HEK293 (cell line): ENCODE measurements around the gene HIPK2.

ENCODE experiments used
- CTCF ChIA-PET: fragments of 350-600 bp; formaldehyde crosslinking; extraction: SDS; loops from one replicate; lab custom pipeline; 2021; ENCODE audit warnings: antibody characterized with exemption; lab: Yijun Ruan, JAX
- POLR2A ChIA-PET: fragments of 300-600 bp; formaldehyde crosslinking; extraction: SDS; loops from one replicate; lab custom pipeline; 2020; ENCODE audit warnings: antibody characterized with exemption, inconsistent platforms; lab: Yijun Ruan, JAX
- H3K27ac ChIP-seq: fragments of 200-500 bp; sonication (Bioruptor generic); 2 replicates; pipeline ENCODE4 v1.5.1; 2014; ENCODE audit warnings: low read depth, low read length, control low read depth, inconsistent platforms; ENCODE audit errors: extremely low read depth
- H3K36me3 ChIP-seq, 2 experiments: fragments of 200-500 bp in 1 of 2; sonication (Bioruptor generic) in 1 of 2; 1 replicate in 1 of 2; 2 replicates in 1 of 2; pipeline ENCODE4 v1.5.1; 2014 to 2017; ENCODE audit warnings: inconsistent platforms in 2 of 2, low read length in 2 of 2; ENCODE audit not compliant: control insufficient read depth in 2 of 2, insufficient read depth in 1 of 2
- H3K4me1 ChIP-seq: fragments of 200-500 bp; sonication (Bioruptor generic); 2 replicates; pipeline ENCODE4 v1.5.1; 2014; ENCODE audit warnings: mild to moderate bottlenecking, low read length, inconsistent platforms; ENCODE audit not compliant: control insufficient read depth, insufficient read depth
- H3K4me3 ChIP-seq: 2 replicates; pipeline ENCODE4 v1.5.1; 2011; ENCODE audit warnings: low read depth, mild to moderate bottlenecking, control low read depth, low read length, moderate library complexity
- H3K9me3 ChIP-seq: fragments of 200-500 bp; sonication (Bioruptor generic); 2 replicates; pipeline ENCODE4 v1.5.1; 2014; ENCODE audit warnings: low read depth, low read length, inconsistent platforms; ENCODE audit not compliant: control insufficient read depth, insufficient read depth
- GLI4 ChIP-seq: fragments of 450-650 bp; formaldehyde crosslinking; IDR thresholded peaks from 2 replicates; pipeline ENCODE4 v1.5.1; 2016; ENCODE audit warnings: missing biosample characterization, missing genetic modification characterization
- GLIS1 ChIP-seq: fragments of 450-650 bp; formaldehyde crosslinking; IDR thresholded peaks from 2 replicates; pipeline ENCODE4 v1.5.1; 2016; ENCODE audit warnings: missing biosample characterization, missing genetic modification characterization
- HOXC10 ChIP-seq: sonication (generic); formaldehyde crosslinking; IDR thresholded peaks from 2 replicates; pipeline ENCODE4 v1.8.1; 2023; ENCODE audit warnings: mild to moderate bottlenecking, missing genetic modification reagents
- HOXD13 ChIP-seq: sonication (generic); formaldehyde crosslinking; IDR thresholded peaks from 2 replicates; pipeline ENCODE4 v1.8.0; 2022; ENCODE audit warnings: missing genetic modification reagents, borderline replicate concordance
- KLF9 ChIP-seq: fragments of 450-650 bp; formaldehyde crosslinking; IDR thresholded peaks from 2 replicates; pipeline ENCODE4 v1.5.1; 2016; ENCODE audit warnings: missing biosample characterization, missing genetic modification characterization, low read depth
- REPIN1 ChIP-seq: fragments of 450-650 bp; formaldehyde crosslinking; IDR thresholded peaks from 2 replicates; pipeline ENCODE4 v1.5.1; 2017; ENCODE audit warnings: missing biosample characterization, missing genetic modification characterization, low read depth
- SCRT1 ChIP-seq: fragments of 450-650 bp; formaldehyde crosslinking; IDR thresholded peaks from 2 replicates; pipeline ENCODE4 v1.5.1; 2016; ENCODE audit warnings: missing biosample characterization, missing genetic modification characterization, borderline replicate concordance
- SP3 ChIP-seq: fragments of 450-650 bp; formaldehyde crosslinking; IDR thresholded peaks from 2 replicates; pipeline ENCODE4 v1.5.1; 2016; ENCODE audit warnings: missing biosample characterization, missing genetic modification characterization
- ZFHX2 ChIP-seq: fragments of 450-650 bp; formaldehyde crosslinking; conservative IDR thresholded peaks from 2 replicates; pipeline ENCODE4 v1.5.1; 2016; ENCODE audit warnings: missing biosample characterization, missing genetic modification characterization
- ZIC2 ChIP-seq: fragments of 450-650 bp; formaldehyde crosslinking; IDR thresholded peaks from 2 replicates; pipeline ENCODE4 v1.5.1; 2016; ENCODE audit warnings: missing biosample characterization, missing genetic modification characterization
- ZNF146 ChIP-seq: fragments of 450-650 bp; formaldehyde crosslinking; IDR thresholded peaks from 2 replicates; pipeline ENCODE4 v1.5.1; 2016; ENCODE audit warnings: missing biosample characterization, missing genetic modification characterization
- ZNF157 ChIP-seq: fragments of 450-650 bp; formaldehyde crosslinking; IDR thresholded peaks from 2 replicates; pipeline ENCODE4 v1.5.1; 2016; ENCODE audit warnings: missing biosample characterization, missing genetic modification characterization
- ZNF174 ChIP-seq: fragments of 450-650 bp; formaldehyde crosslinking; IDR thresholded peaks from 2 replicates; pipeline ENCODE4 v1.5.0; 2017; ENCODE audit warnings: missing biosample characterization, mild to moderate bottlenecking, missing genetic modification characterization
- ZNF19 ChIP-seq: fragments of 450-650 bp; formaldehyde crosslinking; IDR thresholded peaks from 2 replicates; pipeline ENCODE4; 2016; ENCODE audit warnings: missing biosample characterization, missing genetic modification characterization, low read depth
- ZNF2 ChIP-seq: fragments of 450-650 bp; formaldehyde crosslinking; IDR thresholded peaks from 2 replicates; pipeline ENCODE4 v1.5.1; 2016; ENCODE audit warnings: missing biosample characterization, missing genetic modification characterization
- ZNF221 ChIP-seq: fragments of 450-650 bp; formaldehyde crosslinking; IDR thresholded peaks from 2 replicates; pipeline ENCODE4 v1.5.1; 2017; ENCODE audit warnings: missing biosample characterization, missing genetic modification characterization, borderline replicate concordance
- ZNF544 ChIP-seq: fragments of 450-650 bp; formaldehyde crosslinking; IDR thresholded peaks from 2 replicates; pipeline ENCODE4 v1.5.0; 2017; ENCODE audit warnings: missing biosample characterization, missing genetic modification characterization
- ZNF549 ChIP-seq: fragments of 450-650 bp; IDR thresholded peaks from 2 replicates; pipeline ENCODE4 v1.5.1; 2018; ENCODE audit warnings: missing biosample characterization, missing genetic modification characterization, mild to moderate bottlenecking, inconsistent platforms, moderate library complexity
- ZNF776 ChIP-seq: fragments of 450-650 bp; formaldehyde crosslinking; IDR thresholded peaks from 2 replicates; pipeline ENCODE4 v1.5.0; 2017; ENCODE audit warnings: missing biosample characterization, missing genetic modification characterization, borderline replicate concordance

Gene HIPK2

GRCh38 chr7:139543801-139544603 is 233.8 kb downstream of the HIPK2 start:
- Histone ChIP-seq H3K4me1 (no peaks in the 10 kb centered on the region), H3K4me3 (no peak overlapping the region), H3K36me3 (no peaks in the 10 kb centered on the region), H3K9me3 (no peaks in the 10 kb centered on the region), H3K27ac (no peak overlapping the region)
- ChIA-PET POLR2A (no interaction called here), CTCF (interaction anchor here (0.7 kb wide), 1 partner anchor 224 kb away, joined by 3 read pairs; no protein-coding TSS in a partner anchor)
- no peak for TF ChIP-seq ZNF174 (tag by site-specific recombination)

- H3K4me1 ChIP-seq = no peaks in the 10 kb centered on the region
- TF ChIP-seq ZFHX2 (tag by site-specific recombination) (peak; percentile 33; the same call in 1 of the 2 replicates), SP3 (tag by site-specific recombination) (no peak)
- TF ChIP-seq, all 188 proteins: peak for 1
- no peaks in the 10 kb centered on the region for H3K36me3 ChIP-seq
- CTCF ChIA-PET = interaction anchor here (0.6 kb wide), 1 partner anchor 185 kb away, joined by 3 read pairs; no protein-coding TSS in a partner anchor
- H3K27ac ChIP-seq = no peak overlapping the region
- H3K9me3 ChIP-seq = no peaks in the 10 kb centered on the region
- POLR2A ChIA-PET = no interaction called here
- H3K4me3 ChIP-seq = no peak overlapping the region
Measured at GRCh38 chr7:139542308-139543151, 235.3 kb downstream of the HIPK2 start.

- H3K9me3 ChIP-seq = no peaks in the 10 kb centered on the region
- POLR2A ChIA-PET = no interaction called here
- CTCF ChIA-PET = interaction anchor here (0.6 to 1.7 kb wide), 2 partner anchors 42 to 184 kb away, joined by 3 to 5 read pairs; no protein-coding TSS in a partner anchor
- no peak overlapping the region for H3K4me3 ChIP-seq
- no peaks in the 10 kb centered on the region for H3K36me3 ChIP-seq
- no peak for TF ChIP-seq KLF9 (tag by site-specific recombination)
- peak; percentile 51 for TF ChIP-seq ZIC2
- TF ChIP-seq, all 188 proteins: peak for 1
- no peaks in the 10 kb centered on the region for H3K4me1 ChIP-seq
- no peak overlapping the region for H3K27ac ChIP-seq
Measured at GRCh38 chr7:139541600-139542307, 236.0 kb downstream of the HIPK2 start.

GRCh38 chr7:139540203-139540602 is 237.6 kb downstream of the HIPK2 start:
- Histone ChIP-seq H3K4me3 (no peak overlapping the region), H3K9me3 (no peaks in the 10 kb centered on the region), H3K27ac (no peak overlapping the region), H3K36me3 (no peaks in the 10 kb centered on the region), H3K4me1 (no peaks in the 10 kb centered on the region)
- ChIA-PET CTCF (interaction anchor here (0.5 to 1.7 kb wide), 2 partner anchors 41 to 385 kb away, joined by 4 to 5 read pairs; no protein-coding TSS in a partner anchor), POLR2A (no interaction called here)
- TF ChIP-seq ZNF544 (tag by site-specific recombination) (no peak), ZNF146 (tag by site-specific recombination) (no peak), ZNF174 (tag by site-specific recombination) (no peak), ZNF776 (tag by site-specific recombination) (no peak), ZNF221 (tag by site-specific recombination) (no peak), SCRT1 (no peak), HOXC10 (no peak), ZNF549 (no peak), GLIS1 (no peak), ZNF157 (no peak), REPIN1 (tag by site-specific recombination) (no peak), HOXD13 (CRISPR knock-in tag) (no peak), ZNF19 (no peak), GLI4 (no peak), ZNF2 (tag by site-specific recombination) (no peak)
